Liver (tissue), 9 donors: ENCODE results near the gene IDH3B. TPM values are rescaled to one million over a fixed set of nuclear protein-coding genes. Genes with fewer than 3 reads are reported as not detected.
"Not testable (repeated sequence)": the region's sequence is repeated elsewhere in the genome, so short reads cannot be mapped to it uniquely, and the experiment has no call there.

Source experiments
- DNase-seq: peaks from one replicate; pipeline ENCODE4 v3.0.0-alpha.2; 2017; ENCODE audit warnings: low spot score
- H3K27ac ChIP-seq, 2 donors: one replicate each; pipeline ENCODE4 v1.7.0; 2013; ENCODE audit warnings: inconsistent platforms in 2 of 2, low read length in 2 of 2, control low read depth in 1 of 2, low read depth in 1 of 2, mild to moderate bottlenecking in 1 of 2
- H3K27me3 ChIP-seq, 4 donors: one replicate each; pipeline versions ENCODE4 v1.6.1 to v1.7.0; 2013; ENCODE audit warnings: low read length in 3 of 4, inconsistent platforms in 1 of 4, mild to moderate bottlenecking in 1 of 4, moderate library complexity in 1 of 4; ENCODE audit not compliant: control insufficient read depth in 4 of 4, insufficient read depth in 4 of 4
- H3K36me3 ChIP-seq, 4 donors: one replicate each; pipeline versions ENCODE4 v1.6.1 to v1.7.0; 2013; ENCODE audit warnings: low read length in 3 of 4, mild to moderate bottlenecking in 3 of 4, low read depth in 1 of 4, moderate library complexity in 1 of 4; ENCODE audit not compliant: control insufficient read depth in 4 of 4, insufficient read depth in 3 of 4
- H3K4me1 ChIP-seq, 4 donors: one replicate each; pipeline versions ENCODE4 v1.6.1 to v1.7.0; 2013; ENCODE audit warnings: low read length in 3 of 4, mild to moderate bottlenecking in 3 of 4, moderate library complexity in 1 of 4; ENCODE audit not compliant: control insufficient read depth in 4 of 4, insufficient read depth in 4 of 4
- H3K4me3 ChIP-seq, 3 donors: one replicate each; pipeline versions ENCODE4 v1.6.1 to v1.7.0; 2013; ENCODE audit warnings: low read length in 3 of 3, control low read depth in 1 of 3, low read depth in 1 of 3, mild to moderate bottlenecking in 1 of 3
- H3K9ac ChIP-seq, 2 donors: one replicate each; pipeline ENCODE4 v1.7.0; 2013; ENCODE audit warnings: low read length in 2 of 2, mild to moderate bottlenecking in 2 of 2, moderate library complexity in 2 of 2, control low read depth in 1 of 2, low read depth in 1 of 2
- H3K9me3 ChIP-seq, 4 donors: one replicate each; pipeline versions ENCODE4 v1.6.1 to v1.7.0; 2013; ENCODE audit warnings: low read length in 3 of 4; ENCODE audit not compliant: control insufficient read depth in 4 of 4
- FOXA1 ChIP-seq: IDR thresholded peaks from 2 replicates; pipeline ENCODE4 v1.6.1; 2016; ENCODE audit warnings: antibody characterized with exemption
- FOXA2 ChIP-seq: IDR thresholded peaks from 2 replicates; pipeline ENCODE4 v1.6.1; 2016; ENCODE audit warnings: antibody characterized with exemption
- HNF4A ChIP-seq, 2 donors: conservative IDR thresholded peaks; 2 replicates each; pipeline ENCODE4 v1.6.1; 2016; ENCODE audit warnings: antibody characterized with exemption in 2 of 2, mild to moderate bottlenecking in 2 of 2
- HNF4G ChIP-seq: IDR thresholded peaks from 2 replicates; pipeline ENCODE4 v1.6.1; 2016; ENCODE audit warnings: antibody characterized with exemption
- JUND ChIP-seq, 2 donors: IDR thresholded peaks; 2 replicates each; pipeline ENCODE4 v1.6.1; 2016; ENCODE audit warnings: antibody characterized with exemption in 2 of 2
- NR2F2 ChIP-seq: IDR thresholded peaks from 2 replicates; pipeline ENCODE4 v1.6.1; 2016; ENCODE audit warnings: antibody characterized with exemption
- REST ChIP-seq: IDR thresholded peaks from 2 replicates; pipeline ENCODE4 v1.6.1; 2016; ENCODE audit warnings: antibody characterized with exemption, mild to moderate bottlenecking
- RXRA ChIP-seq, 2 donors: IDR thresholded peaks; 2 replicates each; pipeline ENCODE4 v1.6.1; 2017 to 2018; ENCODE audit warnings: antibody characterized with exemption in 2 of 2, mild to moderate bottlenecking in 1 of 2
- TAF1 ChIP-seq: conservative IDR thresholded peaks from 2 replicates; pipeline ENCODE4 v1.6.1; 2016; ENCODE audit warnings: antibody characterized with exemption, mild to moderate bottlenecking
- YY1 ChIP-seq: IDR thresholded peaks from 2 replicates; pipeline ENCODE4 v1.6.1; 2016; ENCODE audit warnings: antibody characterized with exemption, mild to moderate bottlenecking
- ZBTB33 ChIP-seq: IDR thresholded peaks from 2 replicates; pipeline ENCODE4 v1.6.1; 2016; ENCODE audit warnings: antibody characterized with exemption
- WGBS: extraction: QIAGEN DNeasy Blood & Tissue Kit; methylation state at CpG from one replicate; pipeline ENCODE4 v1.1.7; 2013; 5-methylcytosine and 5-hydroxymethylcytosine counted together
- polyA plus RNA-seq, 2 donors: library from polyadenylated mRNA; stranded (reverse) in 1 of 2; unstranded in 1 of 2; fragments of 200-250 nt in 1 of 2; fragments of >200 nt in 1 of 2; fragmentation: Nextera tagmentation in 1 of 2; extraction: Ambion mirVana in 1 of 2; gene quantifications; one replicate each; pipeline versions ENCODE4 v1.2.1 to v1.2.3, GENCODE V29; 2013 to 2015
- total RNA-seq, 2 donors: library from RNA; depleted of rRNA; stranded (reverse); fragments of >200 nt; gene quantifications; one replicate each; pipeline ENCODE4 v1.2.3, GENCODE V29; 2014
- TF ChIP-seq, protein P1 (sequence below): IDR thresholded peaks from 2 replicates; pipeline ENCODE4 v1.6.1; 2016; ENCODE audit warnings: antibody characterized with exemption
- TF ChIP-seq, protein P2 (sequence below): IDR thresholded peaks from 2 replicates; pipeline ENCODE4 v1.6.1; 2016; ENCODE audit warnings: antibody characterized with exemption
- donor health status: healthy.
- donor health status: healthy.
- donor health status: healthy.
- donor health status: healthy.
- donor health status: healthy.

IDH3B gene
- total and polyA plus RNA-seq, 4 donors: 34.3 to 68.6 (median 52.7) TPM

DNA sequence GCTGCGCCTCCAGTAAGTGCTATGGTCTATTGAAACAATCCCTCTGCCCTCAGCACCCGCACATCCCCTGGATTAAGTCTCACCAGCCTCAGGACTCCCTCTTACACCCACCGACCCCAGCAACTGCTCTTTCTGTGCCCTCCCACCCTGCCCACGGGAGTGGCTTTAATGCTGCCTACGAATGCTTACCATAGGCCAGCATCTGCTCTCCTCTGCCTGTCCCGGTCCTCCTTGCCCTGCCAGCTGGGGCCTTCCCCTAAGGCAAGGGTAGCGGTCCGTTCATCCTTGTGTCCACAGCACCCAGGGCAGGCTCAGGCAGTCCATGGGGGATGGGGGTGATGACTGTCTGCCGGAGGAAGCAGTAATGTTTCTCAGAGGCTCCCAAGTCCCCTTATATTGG, 32.6 kb upstream of the IDH3B start:
- TF ChIP-seq YY1 (no peak), NR2F2 (no peak), JUND (IDR thresholded peaks at IDR 0.05) (no peak), HNF4G (no peak), FOXA2 (no peak), TAF1 (no peak), REST (no peak), ZBTB33 (no peak), FOXA1 (no peak)
- TF ChIP-seq, protein P1, sequence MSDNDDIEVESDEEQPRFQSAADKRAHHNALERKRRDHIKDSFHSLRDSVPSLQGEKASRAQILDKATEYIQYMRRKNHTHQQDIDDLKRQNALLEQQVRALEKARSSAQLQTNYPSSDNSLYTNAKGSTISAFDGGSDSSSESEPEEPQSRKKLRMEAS: no peak
- Histone ChIP-seq H3K27me3 (peaks cover 0 to 10% (median 0%) of the 10 kb centered on the region in 4 donors), H3K9me3 (no peaks in the 10 kb centered on the region), H3K9ac (no peak overlapping the region), H3K27ac (no peak overlapping the region), H3K4me1 (peaks cover 4 to 7% (median 6%) of the 10 kb centered on the region in 4 donors), H3K36me3 (no peaks in the 10 kb centered on the region), H3K4me3 (no peak overlapping the region)
- WGBS: 87% methylated on average over 9 of the region's 9 CpGs
- DNase-seq: no peak

- not testable (repeated sequence) for H3K36me3 ChIP-seq, H3K9me3 ChIP-seq, H3K4me1 ChIP-seq, H3K9ac ChIP-seq, H3K4me3 ChIP-seq, H3K27ac ChIP-seq, DNase-seq
- H3K27me3 ChIP-seq: peaks cover 0 to 11% (median 0%) of the 10 kb centered on the region in 4 donors
- WGBS: 92% methylated on average over 12 of the region's 12 CpGs
Observed at GRCh38 chr20:2695984-2696525, 32.0 kb upstream of the IDH3B start.

DNA sequence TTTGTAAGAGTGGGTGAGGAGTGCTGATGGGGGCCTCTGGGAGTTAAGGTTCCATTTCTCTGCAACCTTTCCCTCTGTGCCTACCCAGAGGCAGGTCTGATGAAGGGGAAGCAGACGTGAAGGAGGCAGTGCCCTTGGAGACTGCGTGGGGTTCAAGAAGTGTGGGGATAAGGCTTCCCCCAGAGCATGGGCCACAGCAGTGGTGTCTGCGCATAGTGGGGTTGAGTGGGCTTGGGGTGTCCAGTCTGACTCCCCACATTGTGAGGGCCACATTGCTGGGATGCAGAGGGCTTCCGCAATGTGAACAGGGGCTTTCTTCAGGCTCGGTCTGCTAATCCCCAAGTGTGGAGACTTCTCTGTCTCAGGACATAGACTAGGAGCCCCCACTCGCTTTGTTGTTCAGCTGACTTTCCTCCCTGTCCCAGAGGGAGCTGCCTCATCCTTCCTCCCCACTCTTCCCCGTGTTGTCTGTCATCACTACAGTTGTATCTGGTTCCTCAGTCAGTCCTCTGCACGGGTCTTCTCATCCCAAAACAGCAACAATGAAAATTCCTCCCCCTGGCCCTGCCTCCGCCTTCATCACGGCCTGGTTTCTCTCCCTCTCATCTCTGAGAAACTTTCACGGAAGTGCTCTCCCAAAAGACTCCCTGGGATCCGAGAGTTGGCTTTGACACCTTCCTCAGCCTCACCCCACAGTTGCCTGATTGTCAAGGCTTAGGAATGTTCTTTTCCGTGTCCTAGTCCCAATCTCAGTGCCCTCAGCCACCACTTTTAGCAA, 31.4 kb upstream of the IDH3B start:
- Histone ChIP-seq H3K27me3 (peaks cover 0 to 14% (median 0%) of the 10 kb centered on the region in 4 donors), H3K9me3 (no peaks in the 10 kb centered on the region), H3K4me1 (peaks cover 4 to 7% (median 6%) of the 10 kb centered on the region in 4 donors), H3K9ac (no peak overlapping the region), H3K36me3 (no peaks in the 10 kb centered on the region), H3K27ac (no peak overlapping the region), H3K4me3 (no peak overlapping the region)
- no peak for DNase-seq
- 67% methylated on average over 13 of the region's 13 CpGs for WGBS
- TF ChIP-seq, protein P1: no peak
- no peak for TF ChIP-seq ZBTB33
- TF ChIP-seq RXRA (IDR thresholded peaks at IDR 0.05): no peak
- no peak for TF ChIP-seq FOXA1
- TF ChIP-seq REST: no peak
- TF ChIP-seq, protein P2, sequence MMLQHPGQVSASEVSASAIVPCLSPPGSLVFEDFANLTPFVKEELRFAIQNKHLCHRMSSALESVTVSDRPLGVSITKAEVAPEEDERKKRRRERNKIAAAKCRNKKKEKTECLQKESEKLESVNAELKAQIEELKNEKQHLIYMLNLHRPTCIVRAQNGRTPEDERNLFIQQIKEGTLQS: no peak
- TF ChIP-seq FOXA2: no peak
- TF ChIP-seq NR2F2: no peak
- no peak for TF ChIP-seq HNF4A (conservative IDR thresholded peaks at IDR 0.05)
